Right lobe of liver (tissue), 4 donors: ENCODE results near the gene AURKAIP1.

ENCODE experiments used
- CTCF ChIP-seq, 4 donors: fragments of 200-600 bp in 3 of 4; fragments of 450-650 bp in 1 of 4; IDR thresholded peaks; one replicate each; pipeline versions ENCODE4 v1.5.1 to v1.8.0; 2016 to 2022; ENCODE audit warnings: antibody characterized with exemption in 4 of 4, mild to moderate bottlenecking in 2 of 4
- POLR2A ChIP-seq: fragments of 450-650 bp; IDR thresholded peaks from one replicate; pipeline ENCODE4 v1.6.1; 2017; ENCODE audit warnings: antibody characterized with exemption, mild to moderate bottlenecking
- donor health status: DM: no; HTN: no; CAD: no.
- donor health status: DM: no; HTN: no; CAD: no.
- donor health status: DM: no; HTN: yes; CAD: no.

- TF ChIP-seq CTCF (IDR thresholded peaks at IDR 0.05) = no peak
- TF ChIP-seq POLR2A = no peak
Measured at GRCh38 chr1:1347026-1347595, 27.9 kb downstream of the AURKAIP1 start.
